GM12878 (cell line): Measurements from ENCODE around the gene TNFSF9. TPM values are rescaled to one million over a fixed set of nuclear protein-coding genes. Genes with fewer than 3 reads are reported as not detected.

ENCODE experiments used
- ETV6 ChIP-seq, 2 experiments: fragments of 450-650 bp in 1 of 2; IDR thresholded peaks in 1 of 2; conservative IDR thresholded peaks in 1 of 2; 2 replicates each; pipeline ENCODE4 v1.6.1; 2014; ENCODE audit warnings: antibody characterized with exemption in 1 of 2, borderline replicate concordance in 1 of 2, low read depth in 1 of 2, mild to moderate bottlenecking in 1 of 2, moderate library complexity in 1 of 2
- IKZF2 ChIP-seq, 2 experiments: fragments of 450-650 bp; IDR thresholded peaks; 2 replicates each; pipeline ENCODE4 v1.6.1; 2017; ENCODE audit warnings: mild to moderate bottlenecking in 2 of 2, moderate library complexity in 2 of 2
- IRF3 ChIP-seq: fragments of 450-650 bp; IDR thresholded peaks from 2 replicates; pipeline ENCODE4 v1.6.1; 2014; ENCODE audit warnings: mild to moderate bottlenecking
- KAT2A ChIP-seq: conservative IDR thresholded peaks from 2 replicates; pipeline ENCODE4 v1.6.1; 2011; ENCODE audit warnings: low read depth, low read length; ENCODE audit not compliant: control insufficient read depth
- MLLT1 ChIP-seq: fragments of 450-650 bp; IDR thresholded peaks from 2 replicates; pipeline ENCODE4 v1.6.1; 2016; ENCODE audit warnings: mild to moderate bottlenecking
- MXI1 ChIP-seq: fragments of 150-350 bp; IDR thresholded peaks from 2 replicates; pipeline ENCODE4 v1.6.1; 2011; ENCODE audit warnings: low read depth, mild to moderate bottlenecking, inconsistent platforms, low read length, improper control_type of control experiment
- NFXL1 ChIP-seq: fragments of 450-650 bp; IDR thresholded peaks from 2 replicates; pipeline ENCODE4 v1.6.1; 2017; ENCODE audit warnings: antibody characterized with exemption, mild to moderate bottlenecking, borderline replicate concordance
- PBX3 ChIP-seq: IDR thresholded peaks from 2 replicates; pipeline ENCODE4 v1.6.1; 2011; ENCODE audit warnings: mild to moderate bottlenecking, low read depth, low read length, moderate library complexity; ENCODE audit not compliant: insufficient replicate concordance
- POLR2A ChIP-seq: IDR thresholded peaks from 2 replicates; pipeline ENCODE4 v1.6.1; 2011; ENCODE audit warnings: low read depth, mild to moderate bottlenecking, low read length
- POLR2AphosphoS2 ChIP-seq: IDR thresholded peaks from 2 replicates; pipeline ENCODE4 v1.6.1; 2011; ENCODE audit warnings: low read depth, mild to moderate bottlenecking, low read length, improper control_type of control experiment, moderate library complexity
- SIX5 ChIP-seq: IDR thresholded peaks from 2 replicates; pipeline ENCODE4 v1.6.1; 2011; ENCODE audit warnings: mild to moderate bottlenecking, low read depth, low read length, moderate library complexity; ENCODE audit not compliant: severe bottlenecking
- SMAD1 ChIP-seq: fragments of 450-650 bp; IDR thresholded peaks from 2 replicates; pipeline ENCODE4 v1.6.1; 2018; ENCODE audit warnings: mild to moderate bottlenecking, low read depth; ENCODE audit not compliant: partially characterized antibody
- SPI1 ChIP-seq: IDR thresholded peaks from 2 replicates; pipeline ENCODE4 v1.6.1; 2011; ENCODE audit warnings: low read depth, mild to moderate bottlenecking, low read length, moderate library complexity, borderline replicate concordance; ENCODE audit not compliant: insufficient read depth
- TARDBP ChIP-seq: IDR thresholded peaks from 2 replicates; pipeline ENCODE4 v1.6.1; 2016; ENCODE audit warnings: borderline replicate concordance
- WRNIP1 ChIP-seq: IDR thresholded peaks from 2 replicates; pipeline ENCODE4 v1.6.1; 2011; ENCODE audit warnings: low read depth, low read length, improper control_type of control experiment, borderline replicate concordance
- ZZZ3 ChIP-seq: IDR thresholded peaks from 2 replicates; pipeline ENCODE4 v1.6.1; 2011; ENCODE audit warnings: low read depth; ENCODE audit not compliant: control insufficient read depth, insufficient read length
- polyA plus RNA-seq, 11 experiments: library from polyadenylated mRNA; depleted of rRNA in 4 of 11; unstranded in 6 of 11; stranded (reverse) in 5 of 11; fragments of >200 nt; fragmentation: Nextera tagmentation in 4 of 11; fragmentation: Illumina TruSeq in 1 of 11; extraction: Ambion mirVana in 4 of 11; extraction: Trizol in 1 of 11; gene quantifications; 1 replicate in 1 of 11; 2 replicates in 10 of 11; pipeline versions ENCODE4 v1.2.1 to v1.2.3, GENCODE V29; 2011 to 2016; ENCODE audit warnings: inconsistent platforms in 2 of 11, missing spikeins in 2 of 11, low read depth in 1 of 11
- total RNA-seq, 4 experiments: library from RNA; depleted of rRNA in 3 of 4; stranded (reverse); fragments of >200 nt in 3 of 4; fragmentation: Illumina TruSeq in 1 of 4; extraction: Trizol in 1 of 4; gene quantifications; 2 replicates each; pipeline versions ENCODE4 v1.2.1 to v1.2.3, GENCODE V29; 2013 to 2021
- TF ChIP-seq, protein P1 (sequence below): fragments of 450-650 bp; formaldehyde crosslinking; IDR thresholded peaks from 2 replicates; pipeline ENCODE4 v1.4.0; 2020; ENCODE audit warnings: mild to moderate bottlenecking, moderate library complexity
- TF ChIP-seq, protein P2 (sequence below): fragments of 450-650 bp; IDR thresholded peaks from 2 replicates; pipeline ENCODE4 v1.6.1; 2016; ENCODE audit warnings: mild to moderate bottlenecking, moderate library complexity, borderline replicate concordance

The TNFSF9 gene
- total and polyA plus RNA-seq, 10 of the 15 experiments (the other 5 are each of a cell fraction or from before 2014, with no cell fraction given): 6.2 to 75.3 (median 22.1) TPM

DNA sequence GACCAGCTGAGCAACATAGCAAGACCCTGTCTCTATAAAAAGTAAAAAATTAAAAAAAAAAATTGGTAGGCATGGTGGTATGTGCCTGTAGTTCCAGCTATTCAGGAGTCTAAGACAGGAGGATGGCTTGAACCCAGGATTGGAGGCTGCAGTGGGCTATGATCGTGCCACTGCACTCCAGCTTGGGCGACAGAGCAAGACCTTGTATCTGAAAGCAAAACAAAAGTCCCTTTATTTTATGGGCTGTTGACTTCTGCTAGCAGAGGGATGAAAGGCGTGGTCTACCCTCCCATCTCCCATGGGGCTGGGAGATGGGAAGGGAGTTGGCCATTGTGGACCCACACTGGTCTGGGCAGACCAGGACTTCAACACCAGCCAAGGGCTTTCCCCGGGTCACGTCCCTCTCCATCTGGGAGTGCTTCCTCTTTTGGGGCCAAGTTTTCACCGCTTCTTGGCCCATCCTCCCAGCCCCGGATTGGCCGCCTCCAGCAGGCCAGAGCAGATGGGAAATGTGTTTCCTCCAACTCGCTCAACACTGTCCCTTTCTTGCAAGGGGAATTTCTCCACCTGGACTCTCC, 2.2 kb upstream of the TNFSF9 start (continued):
- TF ChIP-seq, protein P1, sequence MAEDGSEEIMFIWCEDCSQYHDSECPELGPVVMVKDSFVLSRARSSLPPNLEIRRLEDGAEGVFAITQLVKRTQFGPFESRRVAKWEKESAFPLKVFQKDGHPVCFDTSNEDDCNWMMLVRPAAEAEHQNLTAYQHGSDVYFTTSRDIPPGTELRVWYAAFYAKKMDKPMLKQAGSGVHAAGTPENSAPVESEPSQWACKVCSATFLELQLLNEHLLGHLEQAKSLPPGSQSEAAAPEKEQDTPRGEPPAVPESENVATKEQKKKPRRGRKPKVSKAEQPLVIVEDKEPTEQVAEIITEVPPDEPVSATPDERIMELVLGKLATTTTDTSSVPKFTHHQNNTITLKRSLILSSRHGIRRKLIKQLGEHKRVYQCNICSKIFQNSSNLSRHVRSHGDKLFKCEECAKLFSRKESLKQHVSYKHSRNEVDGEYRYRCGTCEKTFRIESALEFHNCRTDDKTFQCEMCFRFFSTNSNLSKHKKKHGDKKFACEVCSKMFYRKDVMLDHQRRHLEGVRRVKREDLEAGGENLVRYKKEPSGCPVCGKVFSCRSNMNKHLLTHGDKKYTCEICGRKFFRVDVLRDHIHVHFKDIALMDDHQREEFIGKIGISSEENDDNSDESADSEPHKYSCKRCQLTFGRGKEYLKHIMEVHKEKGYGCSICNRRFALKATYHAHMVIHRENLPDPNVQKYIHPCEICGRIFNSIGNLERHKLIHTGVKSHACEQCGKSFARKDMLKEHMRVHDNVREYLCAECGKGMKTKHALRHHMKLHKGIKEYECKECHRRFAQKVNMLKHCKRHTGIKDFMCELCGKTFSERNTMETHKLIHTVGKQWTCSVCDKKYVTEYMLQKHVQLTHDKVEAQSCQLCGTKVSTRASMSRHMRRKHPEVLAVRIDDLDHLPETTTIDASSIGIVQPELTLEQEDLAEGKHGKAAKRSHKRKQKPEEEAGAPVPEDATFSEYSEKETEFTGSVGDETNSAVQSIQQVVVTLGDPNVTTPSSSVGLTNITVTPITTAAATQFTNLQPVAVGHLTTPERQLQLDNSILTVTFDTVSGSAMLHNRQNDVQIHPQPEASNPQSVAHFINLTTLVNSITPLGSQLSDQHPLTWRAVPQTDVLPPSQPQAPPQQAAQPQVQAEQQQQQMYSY (CRISPR knock-in tag): no peak
- TF ChIP-seq TARDBP: no peak
- peak; percentile 88 for TF ChIP-seq MLLT1
- TF ChIP-seq PBX3: no peak
- no peak for TF ChIP-seq ETV6 (conservative IDR thresholded peaks at IDR 0.05 in 1 of 2, IDR thresholded peaks at IDR 0.05 in 1 of 2; ENCODE audit: borderline replicate concordance in 1 of 2, low read depth in 1 of 2)
- no peak for TF ChIP-seq SIX5
- no peak for TF ChIP-seq MXI1
- no peak for TF ChIP-seq WRNIP1
- TF ChIP-seq ZZZ3: no peak
- no peak for TF ChIP-seq KAT2A
- TF ChIP-seq, protein P2, sequence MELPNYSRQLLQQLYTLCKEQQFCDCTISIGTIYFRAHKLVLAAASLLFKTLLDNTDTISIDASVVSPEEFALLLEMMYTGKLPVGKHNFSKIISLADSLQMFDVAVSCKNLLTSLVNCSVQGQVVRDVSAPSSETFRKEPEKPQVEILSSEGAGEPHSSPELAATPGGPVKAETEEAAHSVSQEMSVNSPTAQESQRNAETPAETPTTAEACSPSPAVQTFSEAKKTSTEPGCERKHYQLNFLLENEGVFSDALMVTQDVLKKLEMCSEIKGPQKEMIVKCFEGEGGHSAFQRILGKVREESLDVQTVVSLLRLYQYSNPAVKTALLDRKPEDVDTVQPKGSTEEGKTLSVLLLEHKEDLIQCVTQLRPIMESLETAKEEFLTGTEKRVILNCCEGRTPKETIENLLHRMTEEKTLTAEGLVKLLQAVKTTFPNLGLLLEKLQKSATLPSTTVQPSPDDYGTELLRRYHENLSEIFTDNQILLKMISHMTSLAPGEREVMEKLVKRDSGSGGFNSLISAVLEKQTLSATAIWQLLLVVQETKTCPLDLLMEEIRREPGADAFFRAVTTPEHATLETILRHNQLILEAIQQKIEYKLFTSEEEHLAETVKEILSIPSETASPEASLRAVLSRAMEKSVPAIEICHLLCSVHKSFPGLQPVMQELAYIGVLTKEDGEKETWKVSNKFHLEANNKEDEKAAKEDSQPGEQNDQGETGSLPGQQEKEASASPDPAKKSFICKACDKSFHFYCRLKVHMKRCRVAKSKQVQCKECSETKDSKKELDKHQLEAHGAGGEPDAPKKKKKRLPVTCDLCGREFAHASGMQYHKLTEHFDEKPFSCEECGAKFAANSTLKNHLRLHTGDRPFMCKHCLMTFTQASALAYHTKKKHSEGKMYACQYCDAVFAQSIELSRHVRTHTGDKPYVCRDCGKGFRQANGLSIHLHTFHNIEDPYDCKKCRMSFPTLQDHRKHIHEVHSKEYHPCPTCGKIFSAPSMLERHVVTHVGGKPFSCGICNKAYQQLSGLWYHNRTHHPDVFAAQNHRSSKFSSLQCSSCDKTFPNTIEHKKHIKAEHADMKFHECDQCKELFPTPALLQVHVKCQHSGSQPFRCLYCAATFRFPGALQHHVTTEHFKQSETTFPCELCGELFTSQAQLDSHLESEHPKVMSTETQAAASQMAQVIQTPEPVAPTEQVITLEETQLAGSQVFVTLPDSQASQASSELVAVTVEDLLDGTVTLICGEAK: no peak
- no peak for TF ChIP-seq NFXL1
- no peak for TF ChIP-seq POLR2AphosphoS2
- TF ChIP-seq SPI1: peak; percentile 81
- peak; percentile 97 to 98 for TF ChIP-seq IKZF2 (IDR thresholded peaks at IDR 0.05)
- TF ChIP-seq IRF3: no peak
- TF ChIP-seq POLR2A: peak; percentile 72
- TF ChIP-seq SMAD1: no peak
